PFSK-1 (cell line): ENCODE results near the gene ADAMTS16.

Experiments used
- FOXP2 ChIP-seq: optimal IDR thresholded peaks from 2 replicates; pipeline ENCODE3; 2011; ENCODE audit warnings: borderline replicate concordance, control low read depth, inconsistent platforms; ENCODE audit not compliant: insufficient read depth; ENCODE audit errors: extremely low read length, extremely low read depth
- POLR2AphosphoS5 ChIP-seq: IDR thresholded peaks from 2 replicates; pipeline ENCODE4 v1.6.1; 2012; ENCODE audit warnings: low read depth, mild to moderate bottlenecking, control low read depth, low read length, moderate library complexity
- SIN3A ChIP-seq: IDR thresholded peaks from 2 replicates; pipeline ENCODE4 v1.6.1; 2012; ENCODE audit warnings: mild to moderate bottlenecking, low read length, moderate library complexity, borderline replicate concordance; ENCODE audit not compliant: insufficient read depth
- TAF1 ChIP-seq: IDR thresholded peaks from 2 replicates; pipeline ENCODE4 v1.6.1; 2012; ENCODE audit warnings: low read length, control low read depth, borderline replicate concordance; ENCODE audit not compliant: insufficient read depth
- TF ChIP-seq, protein P1 (sequence below), 2 experiments: IDR thresholded peaks; 2 replicates each; pipeline versions ENCODE4 v1.6.1 to v1.8.0; 2011 to 2012; ENCODE audit warnings: low read depth in 2 of 2, low read length in 2 of 2, control low read depth in 1 of 2, inconsistent platforms in 1 of 2, mild to moderate bottlenecking in 1 of 2, moderate library complexity in 1 of 2; ENCODE audit not compliant: insufficient read depth in 1 of 2

- TF ChIP-seq POLR2AphosphoS5 (no peak), TAF1 (no peak), SIN3A (no peak), FOXP2 (no peak)
- TF ChIP-seq, protein P1, sequence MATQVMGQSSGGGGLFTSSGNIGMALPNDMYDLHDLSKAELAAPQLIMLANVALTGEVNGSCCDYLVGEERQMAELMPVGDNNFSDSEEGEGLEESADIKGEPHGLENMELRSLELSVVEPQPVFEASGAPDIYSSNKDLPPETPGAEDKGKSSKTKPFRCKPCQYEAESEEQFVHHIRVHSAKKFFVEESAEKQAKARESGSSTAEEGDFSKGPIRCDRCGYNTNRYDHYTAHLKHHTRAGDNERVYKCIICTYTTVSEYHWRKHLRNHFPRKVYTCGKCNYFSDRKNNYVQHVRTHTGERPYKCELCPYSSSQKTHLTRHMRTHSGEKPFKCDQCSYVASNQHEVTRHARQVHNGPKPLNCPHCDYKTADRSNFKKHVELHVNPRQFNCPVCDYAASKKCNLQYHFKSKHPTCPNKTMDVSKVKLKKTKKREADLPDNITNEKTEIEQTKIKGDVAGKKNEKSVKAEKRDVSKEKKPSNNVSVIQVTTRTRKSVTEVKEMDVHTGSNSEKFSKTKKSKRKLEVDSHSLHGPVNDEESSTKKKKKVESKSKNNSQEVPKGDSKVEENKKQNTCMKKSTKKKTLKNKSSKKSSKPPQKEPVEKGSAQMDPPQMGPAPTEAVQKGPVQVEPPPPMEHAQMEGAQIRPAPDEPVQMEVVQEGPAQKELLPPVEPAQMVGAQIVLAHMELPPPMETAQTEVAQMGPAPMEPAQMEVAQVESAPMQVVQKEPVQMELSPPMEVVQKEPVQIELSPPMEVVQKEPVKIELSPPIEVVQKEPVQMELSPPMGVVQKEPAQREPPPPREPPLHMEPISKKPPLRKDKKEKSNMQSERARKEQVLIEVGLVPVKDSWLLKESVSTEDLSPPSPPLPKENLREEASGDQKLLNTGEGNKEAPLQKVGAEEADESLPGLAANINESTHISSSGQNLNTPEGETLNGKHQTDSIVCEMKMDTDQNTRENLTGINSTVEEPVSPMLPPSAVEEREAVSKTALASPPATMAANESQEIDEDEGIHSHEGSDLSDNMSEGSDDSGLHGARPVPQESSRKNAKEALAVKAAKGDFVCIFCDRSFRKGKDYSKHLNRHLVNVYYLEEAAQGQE (IDR thresholded peaks at IDR 0.05; ENCODE audit: insufficient read depth in 1 of 2, low read depth in 2 of 2, low read length in 2 of 2) = no peak
Observed at GRCh38 chr5:5140479-5141338, 579 bp downstream of the ADAMTS16 start.
